Chondrocyte (in vitro differentiated cells): ENCODE measurements around the gene CHD1L. TPM values are rescaled to one million over a fixed set of nuclear protein-coding genes. Genes with fewer than 3 reads are reported as not detected.
"Not testable (repeated sequence)": the region's sequence is repeated elsewhere in the genome, so short reads cannot be mapped to it uniquely, and the experiment has no call there.

Experiments
- DNase-seq: peaks from one replicate; pipeline ENCODE4 v3.0.0; 2021; ENCODE audit warnings: mixed read lengths, low spot score
- H3K27ac Mint-ChIP-seq: one replicate; pipeline ENCODE4 v1.8.0; 2021; ENCODE audit warnings: mild to moderate bottlenecking, moderate library complexity, mixed read lengths; ENCODE audit not compliant: unreplicated experiment
- H3K27me3 Mint-ChIP-seq: 2 replicates; pipeline ENCODE4 v1.8.0; 2021; ENCODE audit warnings: low read depth, mixed read lengths
- H3K36me3 Mint-ChIP-seq: 2 replicates; pipeline ENCODE4 v1.8.0; 2021; ENCODE audit warnings: low read depth, mixed read lengths
- H3K4me1 Mint-ChIP-seq: 2 replicates; pipeline ENCODE4 v1.8.0; 2021; ENCODE audit warnings: low read depth, mild to moderate bottlenecking, mixed read lengths
- H3K4me3 Mint-ChIP-seq: one replicate; pipeline ENCODE4 v1.8.0; 2021; ENCODE audit warnings: mild to moderate bottlenecking, moderate library complexity, mixed read lengths; ENCODE audit not compliant: unreplicated experiment
- H3K9me3 Mint-ChIP-seq: 2 replicates; pipeline ENCODE4 v1.8.0; 2021; ENCODE audit warnings: low read depth, mixed read lengths
- CTCF ChIP-seq: fragments of 200-600 bp; sonication (generic); IDR thresholded peaks from 2 replicates; pipeline ENCODE4 v1.5.0; 2021; ENCODE audit warnings: antibody characterized with exemption, mild to moderate bottlenecking, moderate library complexity
- long read RNA-seq: library from polyadenylated mRNA; stranded (forward); transcript quantifications from one replicate; pipeline ENCODE4 v2.0.0, GENCODE V29; 2021
- total RNA-seq: library from RNA; stranded (reverse); gene quantifications from 3 replicates; pipeline ENCODE4 v1.2.1, GENCODE V29; 2021

Gene CHD1L
- 34.5 to 42.1 TPM (median 38.3 TPM) in 3 replicates for total RNA-seq
- long read RNA-seq, transcript CHD1L-202 (23 exons, 2,967 nt), result major isoform, 92 of 118 reads
- long read RNA-seq, partial matches to known transcripts, result 4 of 118 reads
- long read RNA-seq, other reads (novel, unspliced or antisense), result 18 of 118 reads

DNA sequence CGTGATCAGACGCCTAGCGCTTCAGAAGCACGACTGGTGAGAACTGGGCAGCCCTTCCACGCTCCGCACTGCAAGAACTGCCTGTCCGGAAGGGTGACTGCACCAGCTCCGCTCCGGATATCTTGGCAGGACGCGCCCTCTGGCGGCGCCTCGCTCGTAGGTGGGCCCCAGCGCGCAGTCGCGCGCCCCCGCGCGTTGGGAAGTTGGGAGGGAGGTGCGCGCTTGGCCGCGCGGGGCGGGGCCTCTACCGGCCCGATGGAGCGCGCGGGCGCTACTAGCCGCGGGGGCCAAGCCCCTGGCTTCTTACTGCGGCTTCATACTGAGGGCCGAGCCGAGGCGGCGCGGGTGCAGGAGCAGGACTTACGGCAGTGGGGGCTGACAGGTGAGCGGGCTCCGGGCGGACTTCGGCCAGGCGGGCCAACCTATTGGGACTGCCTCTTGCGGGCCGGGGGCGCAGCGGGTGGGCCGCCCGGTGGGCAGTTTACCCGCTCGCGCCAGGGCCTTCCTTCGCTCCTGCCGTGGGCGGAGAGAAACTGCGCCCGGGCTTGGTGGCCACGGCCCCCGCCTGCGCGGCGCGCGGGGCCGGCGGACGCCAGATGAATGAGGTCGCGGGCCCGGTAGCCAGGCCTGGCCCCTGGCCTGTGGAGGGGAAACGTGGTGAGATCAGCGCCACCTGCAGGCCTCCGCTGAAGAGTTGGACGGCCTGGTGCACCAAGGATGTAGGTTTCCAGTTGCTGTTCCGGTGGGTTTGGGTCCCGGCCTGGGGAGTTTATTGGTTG lies at the start of gene CHD1L:
Gene CHD1L, plus strand, starts transcription at position 236 of the 779 bp plus-strand sequence. Its CDS starts 20 bp downstream, at position 256.
- no peaks in the 10 kb centered on the region for H3K9me3 Mint-ChIP-seq
- peaks cover 37% of the 10 kb centered on the region for H3K4me1 Mint-ChIP-seq
- H3K36me3 Mint-ChIP-seq, result no peaks in the 10 kb centered on the region

DNA sequence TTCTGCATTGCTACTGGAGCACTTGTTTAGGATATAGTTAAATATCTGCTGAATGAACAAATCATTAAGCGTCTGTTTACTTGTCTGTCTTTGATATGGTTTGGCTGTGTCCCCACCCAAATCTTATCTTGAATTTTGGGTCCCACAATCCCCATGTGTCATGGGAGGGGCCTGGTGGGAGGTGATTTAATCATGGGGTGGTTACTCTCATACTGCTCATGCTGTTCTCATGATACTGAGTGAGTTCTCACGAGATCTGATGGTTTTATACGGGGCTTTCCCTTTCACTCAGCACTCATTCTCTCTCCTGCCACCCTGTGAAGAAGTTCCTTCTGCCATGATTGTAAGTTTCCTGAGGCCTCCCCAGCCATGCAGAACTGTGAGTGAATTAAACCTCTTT lies 45.2 kb upstream of the CHD1L start:
- peaks cover 14% of the 10 kb centered on the region for H3K9me3 Mint-ChIP-seq
- H3K27me3 Mint-ChIP-seq, H3K4me3 Mint-ChIP-seq, H3K36me3 Mint-ChIP-seq, DNase-seq, H3K4me1 Mint-ChIP-seq, H3K27ac Mint-ChIP-seq: not testable (repeated sequence)

More for the DNA sequence above, at the start of gene CHD1L:
- Mint-ChIP-seq H3K27me3 (no peaks in the 10 kb centered on the region), H3K27ac (peak within 1 kb of the TSS; percentile 94), H3K4me3 (peak within 1 kb of the TSS; percentile 88)
- TF ChIP-seq CTCF, result peak; percentile 81
- DNase-seq, result peak; percentile 97

DNA sequence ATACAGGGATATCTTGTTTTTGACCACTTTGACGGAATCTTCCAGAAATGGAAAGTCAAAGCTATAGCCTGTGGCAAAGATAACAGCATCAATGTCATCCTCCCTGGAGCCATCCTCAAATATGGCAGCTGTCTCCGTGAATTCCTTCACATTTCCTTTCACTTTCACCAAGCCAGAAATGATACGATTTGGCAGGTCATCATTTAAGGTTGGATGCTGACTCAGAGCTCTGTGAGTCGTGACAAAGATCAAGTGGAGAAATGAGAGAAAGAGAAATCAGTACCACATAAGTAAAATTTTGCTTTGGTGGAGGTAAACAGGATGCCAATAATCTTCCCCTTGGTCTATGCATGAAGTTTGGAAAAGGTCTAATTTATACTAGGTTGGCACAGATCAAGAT lies 41.2 kb upstream of the CHD1L start:
- Mint-ChIP-seq H3K9me3 (no peaks in the 10 kb centered on the region), H3K27me3 (no peaks in the 10 kb centered on the region), H3K4me1 (no peaks in the 10 kb centered on the region), H3K4me3 (no peak overlapping the region), H3K27ac (no peak overlapping the region), H3K36me3 (peaks cover 4% of the 10 kb centered on the region)
- no peak for TF ChIP-seq CTCF
- no peak for DNase-seq

- DNase-seq, result no peak
- Mint-ChIP-seq H3K9me3 (no peaks in the 10 kb centered on the region), H3K27ac (no peak overlapping the region), H3K4me1 (no peaks in the 10 kb centered on the region), H3K36me3 (peaks cover 4% of the 10 kb centered on the region), H3K27me3 (no peaks in the 10 kb centered on the region), H3K4me3 (no peak overlapping the region)
- no peak for TF ChIP-seq CTCF
Observed at GRCh38 chr1:147201786-147202185, 40.7 kb upstream of the CHD1L start.

DNA sequence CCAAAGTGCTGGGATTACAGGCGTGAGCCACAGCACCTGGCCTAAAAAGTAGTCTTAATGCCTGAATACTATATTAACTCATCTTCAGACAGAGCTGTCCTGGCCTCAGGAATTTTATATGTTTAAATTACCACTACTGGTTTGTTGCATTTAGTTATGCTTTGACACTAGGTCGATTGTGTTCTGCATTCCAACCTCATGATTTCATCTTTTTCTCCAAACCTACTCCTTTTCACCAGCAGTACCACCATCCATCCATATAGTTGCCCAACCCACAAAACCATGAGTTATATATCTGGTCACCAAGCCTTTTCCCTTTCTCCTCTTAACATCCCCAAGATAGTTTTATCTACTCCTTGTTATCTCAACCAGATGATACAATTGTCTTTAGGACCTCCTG lies 39.9 kb upstream of the CHD1L start:
- no peak overlapping the region for H3K27ac Mint-ChIP-seq
- no peaks in the 10 kb centered on the region for H3K9me3 Mint-ChIP-seq
- H3K4me3 Mint-ChIP-seq, result no peak overlapping the region
- H3K4me1 Mint-ChIP-seq, result no peaks in the 10 kb centered on the region
- TF ChIP-seq CTCF, result no peak
- H3K27me3 Mint-ChIP-seq, result no peaks in the 10 kb centered on the region
- peaks cover 4% of the 10 kb centered on the region for H3K36me3 Mint-ChIP-seq
- no peak for DNase-seq
